ENCODE measurements around the gene TEKT5. TPM values are rescaled to one million over a fixed set of nuclear protein-coding genes. Genes with fewer than 3 reads are reported as not detected.
"Not testable (repeated sequence)": the region's sequence is repeated elsewhere in the genome, so short reads cannot be mapped to it uniquely, and the experiment has no call there.

Gene TEKT5
- total RNA-seq, 4 donors from 2014 or later = not detected

- H3K4me3 ChIP-seq = no peak overlapping the region
- DNase-seq (ENCODE audit: extremely low spot score) = no peak
- intact Hi-C loops (cut with DNase I) = no loop called here
- peaks cover 0 to 11% (median 0%) of the 10 kb centered on the region in 4 donors for H3K27me3 ChIP-seq
- no peaks in the 10 kb centered on the region for H3K36me3 ChIP-seq
- no peaks in the 10 kb centered on the region for H3K4me1 ChIP-seq
- 63% methylated on average over 8 of the region's 8 CpGs for WGBS
- peaks cover 0 to 4% (median 0%) of the 10 kb centered on the region in 4 donors for H3K9me3 ChIP-seq
- no peak overlapping the region for H3K27ac ChIP-seq (replicated peaks in 1 of 4)
- TF ChIP-seq POLR2AphosphoS5 (IDR thresholded peaks at IDR 0.05) (no peak), CTCF (IDR thresholded peaks at IDR 0.05) (no peak), EP300 (IDR thresholded peaks at IDR 0.05) (no peak), POLR2A (IDR thresholded peaks at IDR 0.05; ENCODE audit: low read depth) (no peak)
Observed at GRCh38 chr16:10652730-10653590, 41.8 kb downstream of the TEKT5 start.

DNA sequence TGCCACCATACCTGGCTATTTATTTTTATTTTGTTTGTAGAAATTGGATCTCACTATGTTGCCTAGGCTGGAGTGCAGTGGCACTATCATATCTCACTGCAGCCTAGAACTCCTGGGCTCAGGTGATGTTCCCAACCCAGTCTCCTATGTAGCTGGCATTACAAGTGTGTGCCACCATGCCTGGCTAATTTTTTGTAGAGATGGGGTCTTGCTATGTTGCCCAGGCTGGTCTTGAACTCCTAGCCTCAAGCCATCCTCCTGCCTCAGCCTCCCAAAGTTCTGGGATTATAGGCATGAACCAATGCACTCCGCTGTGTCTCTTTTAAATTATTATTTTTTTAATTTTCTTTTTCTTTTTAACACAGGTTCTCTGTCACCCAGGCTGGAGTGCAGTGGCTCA, 45.6 kb downstream of the TEKT5 start:
- H3K9me3 ChIP-seq; H3K27ac ChIP-seq (replicated peaks in 1 of 4); DNase-seq (ENCODE audit: extremely low spot score); intact Hi-C loops (cut with DNase I); H3K4me1 ChIP-seq; H3K36me3 ChIP-seq; H3K4me3 ChIP-seq: not testable (repeated sequence)
- WGBS = 100% methylated on average over 1 of the region's 1 CpG
- peaks cover 0 to 11% (median 0%) of the 10 kb centered on the region in 4 donors for H3K27me3 ChIP-seq

DNA sequence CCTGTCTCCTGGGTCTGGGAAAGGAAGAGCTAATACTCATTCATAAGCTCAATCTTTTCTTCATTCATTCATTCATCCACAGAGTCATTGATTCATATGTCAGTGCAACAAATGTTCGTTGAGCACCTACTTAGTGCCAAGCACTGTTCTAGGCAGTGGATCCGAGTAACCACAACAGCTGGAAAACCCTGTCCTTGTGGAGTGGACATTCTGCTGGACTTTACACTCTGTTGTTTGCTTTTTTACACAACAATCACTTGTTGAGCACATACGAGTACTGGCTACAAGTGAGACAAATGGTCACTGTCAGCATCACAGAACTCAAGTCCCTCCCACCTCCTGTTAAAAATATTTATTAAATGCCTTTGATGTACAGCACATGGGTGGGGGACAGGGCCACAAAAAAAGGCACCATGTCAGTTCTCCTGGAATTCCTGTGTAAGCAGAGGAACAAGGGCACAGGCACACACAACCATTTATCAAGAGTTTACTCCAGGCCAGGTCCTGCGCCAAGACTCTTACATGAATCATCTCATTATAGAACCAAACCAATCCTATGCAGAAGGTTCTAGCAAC, 46.9 kb downstream of the TEKT5 start:
- TF ChIP-seq EP300 (IDR thresholded peaks at IDR 0.05) (no peak), POLR2AphosphoS5 (IDR thresholded peaks at IDR 0.05) (no peak), CTCF (IDR thresholded peaks at IDR 0.05) (no peak), POLR2A (IDR thresholded peaks at IDR 0.05; ENCODE audit: low read depth) (no peak)
- Histone ChIP-seq H3K27me3 (peaks cover 0 to 4% (median 0%) of the 10 kb centered on the region in 4 donors), H3K9me3 (no peaks in the 10 kb centered on the region), H3K27ac (replicated peaks in 1 of 4) (no peak overlapping the region), H3K4me3 (no peak overlapping the region), H3K4me1 (no peaks in the 10 kb centered on the region), H3K36me3 (no peaks in the 10 kb centered on the region)
- intact Hi-C loops (cut with DNase I) = no loop called here
- 94% methylated on average over 4 of the region's 4 CpGs for WGBS
- DNase-seq (ENCODE audit: extremely low spot score) = no peak

DNA sequence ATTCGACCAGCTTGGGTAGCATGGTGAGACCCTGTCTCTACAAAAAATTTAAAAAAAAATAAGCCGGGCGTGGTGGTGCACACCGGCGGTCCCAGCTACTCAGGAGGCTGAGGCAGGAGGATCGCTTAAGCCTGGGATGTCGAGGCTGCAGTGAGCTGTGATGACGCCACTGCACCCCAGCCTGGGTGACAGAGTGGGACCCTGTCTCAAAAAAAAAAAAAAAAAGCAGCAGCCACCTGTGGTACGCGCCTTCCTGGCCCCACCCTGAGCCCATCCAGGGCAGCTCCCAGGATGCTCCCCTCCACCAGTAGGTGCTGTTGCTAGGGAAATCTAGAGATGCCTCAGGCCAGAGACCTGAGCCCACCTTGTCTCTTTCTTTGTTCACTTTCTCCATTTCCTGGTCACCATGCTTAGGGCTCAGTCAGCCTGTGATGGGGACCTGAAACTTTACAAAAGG, 47.4 kb downstream of the TEKT5 start:
- H3K27me3 ChIP-seq = peaks cover 0 to 3% (median 0%) of the 10 kb centered on the region in 4 donors
- TF ChIP-seq CTCF (IDR thresholded peaks at IDR 0.05) (no peak), EP300 (IDR thresholded peaks at IDR 0.05) (no peak), POLR2AphosphoS5 (IDR thresholded peaks at IDR 0.05) (no peak), POLR2A (IDR thresholded peaks at IDR 0.05; ENCODE audit: low read depth) (no peak)
- DNase-seq (ENCODE audit: extremely low spot score) = no peak
- intact Hi-C loops (cut with DNase I) = no loop called here
- H3K36me3 ChIP-seq = no peaks in the 10 kb centered on the region
- H3K27ac ChIP-seq (replicated peaks in 1 of 4) = no peak overlapping the region
- 98% methylated on average over 9 of the region's 10 CpGs for WGBS
- H3K9me3 ChIP-seq = no peaks in the 10 kb centered on the region
- no peak overlapping the region for H3K4me3 ChIP-seq
- H3K4me1 ChIP-seq = no peaks in the 10 kb centered on the region

GRCh38 chr16:10646581-10647263, 48.0 kb downstream of the TEKT5 start:
- Histone ChIP-seq H3K9me3 (no peaks in the 10 kb centered on the region), H3K4me3 (no peak overlapping the region), H3K36me3 (no peaks in the 10 kb centered on the region), H3K27ac (replicated peaks in 1 of 4) (no peak overlapping the region), H3K4me1 (no peaks in the 10 kb centered on the region), H3K27me3 (peaks cover 0 to 3% (median 0%) of the 10 kb centered on the region in 4 donors)
- no peak for TF ChIP-seq CTCF (IDR thresholded peaks at IDR 0.05)
- no peak for TF ChIP-seq POLR2AphosphoS5 (IDR thresholded peaks at IDR 0.05)
- no peak for TF ChIP-seq EP300 (IDR thresholded peaks at IDR 0.05)
- no peak for TF ChIP-seq POLR2A (IDR thresholded peaks at IDR 0.05; ENCODE audit: low read depth)
- DNase-seq (ENCODE audit: extremely low spot score) = no peak
- intact Hi-C loops (cut with DNase I) = no loop called here
- WGBS = 81% methylated on average over 8 of the region's 9 CpGs

All from esophagus muscularis mucosa (tissue), 4 donors.